PFSK-1 (cell line): ENCODE data around the gene HACD3.

ENCODE experiments used
- FOXP2 ChIP-seq: optimal IDR thresholded peaks from 2 replicates; pipeline ENCODE3; 2011; ENCODE audit warnings: borderline replicate concordance, control low read depth, inconsistent platforms; ENCODE audit not compliant: insufficient read depth; ENCODE audit errors: extremely low read length, extremely low read depth
- POLR2AphosphoS5 ChIP-seq: IDR thresholded peaks from 2 replicates; pipeline ENCODE4 v1.6.1; 2012; ENCODE audit warnings: low read depth, mild to moderate bottlenecking, control low read depth, low read length, moderate library complexity
- REST ChIP-seq, 2 experiments: IDR thresholded peaks; 2 replicates each; pipeline versions ENCODE4 v1.6.1 to v1.8.0; 2011 to 2012; ENCODE audit warnings: low read depth in 2 of 2, low read length in 2 of 2, control low read depth in 1 of 2, inconsistent platforms in 1 of 2, mild to moderate bottlenecking in 1 of 2, moderate library complexity in 1 of 2; ENCODE audit not compliant: insufficient read depth in 1 of 2
- SIN3A ChIP-seq: IDR thresholded peaks from 2 replicates; pipeline ENCODE4 v1.6.1; 2012; ENCODE audit warnings: mild to moderate bottlenecking, low read length, moderate library complexity, borderline replicate concordance; ENCODE audit not compliant: insufficient read depth
- TAF1 ChIP-seq: IDR thresholded peaks from 2 replicates; pipeline ENCODE4 v1.6.1; 2012; ENCODE audit warnings: low read length, control low read depth, borderline replicate concordance; ENCODE audit not compliant: insufficient read depth

The HACD3 gene

GRCh38 chr15:65620833-65621232 lies 90.6 kb downstream of the HACD3 start:
- TF ChIP-seq FOXP2: no peak
- no peak for TF ChIP-seq POLR2AphosphoS5
- TF ChIP-seq TAF1: no peak
- TF ChIP-seq REST (IDR thresholded peaks at IDR 0.05; ENCODE audit: insufficient read depth in 1 of 2, low read depth in 2 of 2, low read length in 2 of 2): no peak
- TF ChIP-seq SIN3A: no peak

DNA sequence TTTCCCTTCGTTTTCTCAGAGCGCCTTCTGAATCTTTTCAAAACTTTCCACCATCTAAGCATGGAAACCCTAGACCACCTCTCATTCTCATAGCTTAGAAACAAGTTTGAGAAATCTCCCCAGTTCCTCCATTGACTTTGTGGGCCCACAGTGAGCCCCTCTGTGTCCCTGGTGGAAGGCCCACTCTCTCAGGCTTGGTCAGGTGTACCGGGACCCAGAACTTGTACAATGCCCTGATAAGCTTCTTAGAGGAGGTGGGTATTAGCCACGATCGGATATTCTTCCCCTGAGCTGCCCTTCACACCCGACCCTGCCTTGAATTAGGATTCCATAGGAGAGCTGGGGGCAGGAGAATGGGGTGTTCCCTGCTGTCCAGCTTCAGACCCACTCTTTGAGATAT lies 91.4 kb downstream of the HACD3 start, which contains the start of gene SLC24A1:
Gene SLC24A1 (plus strand): TSS at position 301 of the 400 bp plus-strand sequence. CDS start 2,143 bp downstream, outside the sequence.
- TF ChIP-seq POLR2AphosphoS5: no peak
- no peak for TF ChIP-seq TAF1
- no peak for TF ChIP-seq FOXP2
- no peak for TF ChIP-seq SIN3A
- TF ChIP-seq REST (IDR thresholded peaks at IDR 0.05; ENCODE audit: insufficient read depth in 1 of 2, low read depth in 2 of 2, low read length in 2 of 2): no peak

- TF ChIP-seq TAF1: no peak
- no peak for TF ChIP-seq FOXP2
- no peak for TF ChIP-seq POLR2AphosphoS5
- TF ChIP-seq SIN3A: no peak
- TF ChIP-seq REST (IDR thresholded peaks at IDR 0.05; ENCODE audit: insufficient read depth in 1 of 2, low read depth in 2 of 2, low read length in 2 of 2): no peak
Observed at GRCh38 chr15:65623103-65623502, 92.8 kb downstream of the HACD3 start.

DNA sequence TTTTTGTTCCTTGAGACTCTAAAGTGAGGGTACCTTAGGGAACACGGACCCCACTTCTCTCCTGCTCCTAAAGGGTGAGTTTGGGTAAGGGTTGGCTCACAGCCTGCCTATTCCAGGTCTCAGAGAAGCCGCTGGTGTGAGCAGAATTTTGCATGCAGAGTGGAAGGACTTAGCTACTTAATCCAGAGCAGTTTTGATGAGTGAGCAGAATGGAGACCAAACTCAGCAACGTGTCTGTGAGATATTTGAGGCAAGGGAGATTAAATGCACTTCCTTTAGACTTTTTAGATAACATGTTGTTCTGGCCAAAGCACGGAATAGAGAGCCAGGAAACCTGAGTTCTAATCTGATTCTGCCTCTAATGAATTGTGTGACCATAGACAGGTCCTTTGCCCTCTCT lies 96.6 kb downstream of the HACD3 start:
- TF ChIP-seq FOXP2 (no peak), POLR2AphosphoS5 (no peak), REST (IDR thresholded peaks at IDR 0.05; ENCODE audit: insufficient read depth in 1 of 2, low read depth in 2 of 2, low read length in 2 of 2) (no peak), TAF1 (no peak)
